Smooth muscle cell (in vitro differentiated cells): ENCODE results near the gene FCMR. TPM values are rescaled to one million over a fixed set of nuclear protein-coding genes. Genes with fewer than 3 reads are reported as not detected.
A peak's percentile ranks its signal among the peaks of the same experiment; 100 is the strongest.

Experiments
- DNase-seq: peaks from one replicate; lab custom pipeline; 2025; ENCODE audit not compliant: unreplicated experiment; lab: John Stamatoyannopoulos, UW
- H2AFZ ChIP-seq: fragments of 200-600 bp; sonication (generic); 2 replicates; pipeline ENCODE4 v1.6.0; 2016; ENCODE audit warnings: antibody characterized with exemption, low read depth, mild to moderate bottlenecking
- H3F3A ChIP-seq: fragments of 200-600 bp; sonication (generic); 2 replicates; pipeline ENCODE4 v1.6.0; 2017; ENCODE audit warnings: antibody characterized with exemption, low read depth
- H3K27ac ChIP-seq: fragments of 200-600 bp; sonication (generic); 2 replicates; pipeline ENCODE4 v1.5.1; 2016; ENCODE audit warnings: low read depth, mild to moderate bottlenecking
- H3K27me3 ChIP-seq: fragments of 200-600 bp; sonication (generic); 2 replicates; pipeline ENCODE4 v1.6.1; 2016; ENCODE audit warnings: low read depth, mild to moderate bottlenecking
- H3K36me3 ChIP-seq: fragments of 200-600 bp; sonication (generic); 2 replicates; pipeline ENCODE4 v1.5.1; 2016; ENCODE audit warnings: low read depth
- H3K4me1 ChIP-seq: fragments of 200-600 bp; sonication (generic); 2 replicates; pipeline ENCODE4 v1.5.1; 2016; ENCODE audit warnings: low read depth
- H3K4me2 ChIP-seq: fragments of 200-600 bp; sonication (generic); 2 replicates; pipeline ENCODE4 v1.6.0; 2016; ENCODE audit warnings: mild to moderate bottlenecking
- H3K4me3 ChIP-seq: fragments of 200-600 bp; sonication (generic); 2 replicates; pipeline ENCODE4 v1.5.1; 2016; ENCODE audit warnings: mild to moderate bottlenecking
- H3K79me2 ChIP-seq: fragments of 200-600 bp; sonication (generic); 2 replicates; pipeline ENCODE4 v1.6.0; 2016; ENCODE audit warnings: low read depth, mild to moderate bottlenecking
- H3K9ac ChIP-seq: fragments of 200-600 bp; sonication (generic); 2 replicates; pipeline ENCODE4 v1.6.0; 2016; ENCODE audit warnings: low read depth
- H3K9me3 ChIP-seq: fragments of 200-600 bp; sonication (generic); replicated peaks from 2 replicates; pipeline ENCODE4 v1.5.1; 2016; ENCODE audit warnings: low read depth
- H4K20me1 ChIP-seq: fragments of 200-600 bp; sonication (generic); 2 replicates; pipeline ENCODE4 v1.6.0; 2016; ENCODE audit warnings: low read depth
- CTCF ChIP-seq: fragments of 200-600 bp; sonication (generic); IDR thresholded peaks from 2 replicates; pipeline ENCODE4 v1.5.1; 2017; ENCODE audit warnings: borderline replicate concordance, mild to moderate bottlenecking, antibody characterized with exemption; ENCODE audit not compliant: insufficient read depth, poor library complexity, severe bottlenecking
- WGBS: methylation state at CpG from one replicate; pipeline ENCODE4 v1.1.7; 2016; ENCODE audit warnings: low lambda C conversion rate; 5-methylcytosine and 5-hydroxymethylcytosine counted together
- polyA plus RNA-seq: library from polyadenylated mRNA; unstranded; fragments of >200 nt; fragmentation: Nextera tagmentation; extraction: Ambion mirVana; gene quantifications from 2 replicates; pipeline ENCODE4 v1.2.1, GENCODE V29; 2016
- total RNA-seq: library from RNA; depleted of rRNA; stranded (reverse); fragments of >200 nt; gene quantifications from 2 replicates; pipeline ENCODE4 v1.2.3, GENCODE V29; 2014

FCMR gene
- total and polyA plus RNA-seq, 2 experiments from 2014 or later = 1.6 TPM; not detected in 1

GRCh38 chr1:206892351-206892984, 29.3 kb downstream of the FCMR start:
- Histone ChIP-seq H3K79me2 (no peaks in the 10 kb centered on the region), H3K4me1 (peaks cover 8% of the 10 kb centered on the region), H3K27me3 (no peaks in the 10 kb centered on the region), H3K9me3 (no peaks in the 10 kb centered on the region), H4K20me1 (no peaks in the 10 kb centered on the region), H2AFZ (no peak overlapping the region), H3K4me3 (no peak overlapping the region), H3F3A (no peaks in the 10 kb centered on the region), H3K27ac (peak overlapping the region; percentile 61), H3K4me2 (no peak overlapping the region), H3K9ac (peak overlapping the region; percentile 57), H3K36me3 (no peaks in the 10 kb centered on the region)
- WGBS = 64% methylated on average over 3 of the region's 3 CpGs
- DNase-seq = no peak
- no peak for TF ChIP-seq CTCF

- H3K9ac ChIP-seq = peak overlapping the region; percentile 57
- H3K4me3 ChIP-seq = no peak overlapping the region
- no peak for TF ChIP-seq CTCF
- H3K9me3 ChIP-seq = no peaks in the 10 kb centered on the region
- H3K27me3 ChIP-seq = no peaks in the 10 kb centered on the region
- H4K20me1 ChIP-seq = no peaks in the 10 kb centered on the region
- DNase-seq = no peak
- H3K4me2 ChIP-seq = peak overlapping the region; percentile 72
- H2AFZ ChIP-seq = no peak overlapping the region
- H3K36me3 ChIP-seq = no peaks in the 10 kb centered on the region
- no peaks in the 10 kb centered on the region for H3F3A ChIP-seq
- WGBS = 74% methylated on average over 1 of the region's 1 CpG
- H3K27ac ChIP-seq = peak overlapping the region; percentile 89
- H3K4me1 ChIP-seq = peaks cover 6% of the 10 kb centered on the region
- H3K79me2 ChIP-seq = no peaks in the 10 kb centered on the region
Measured at GRCh38 chr1:206891412-206891811, 30.3 kb downstream of the FCMR start.

GRCh38 chr1:206890125-206891060, 31.3 kb downstream of the FCMR start:
- Histone ChIP-seq H3F3A (no peaks in the 10 kb centered on the region), H3K4me2 (peak overlapping the region; percentile 72), H3K36me3 (no peaks in the 10 kb centered on the region), H3K27ac (peak overlapping the region; percentile 89), H3K4me1 (peaks cover 2% of the 10 kb centered on the region), H3K27me3 (no peaks in the 10 kb centered on the region), H3K9ac (peak overlapping the region; percentile 79), H4K20me1 (no peaks in the 10 kb centered on the region), H3K4me3 (no peak overlapping the region), H3K9me3 (no peaks in the 10 kb centered on the region), H3K79me2 (no peaks in the 10 kb centered on the region), H2AFZ (no peak overlapping the region)
- WGBS = 32% methylated on average over 15 of the region's 15 CpGs
- TF ChIP-seq CTCF = no peak
- no peak for DNase-seq
